LNCAP (cell line): ENCODE data around the gene NOP16.

Source experiments
- TF ChIP-seq, protein P1 (sequence below): fragments of 450-650 bp; IDR thresholded peaks from 2 replicates; pipeline ENCODE4 v1.5.1; 2017; ENCODE audit warnings: mild to moderate bottlenecking

Gene NOP16

DNA sequence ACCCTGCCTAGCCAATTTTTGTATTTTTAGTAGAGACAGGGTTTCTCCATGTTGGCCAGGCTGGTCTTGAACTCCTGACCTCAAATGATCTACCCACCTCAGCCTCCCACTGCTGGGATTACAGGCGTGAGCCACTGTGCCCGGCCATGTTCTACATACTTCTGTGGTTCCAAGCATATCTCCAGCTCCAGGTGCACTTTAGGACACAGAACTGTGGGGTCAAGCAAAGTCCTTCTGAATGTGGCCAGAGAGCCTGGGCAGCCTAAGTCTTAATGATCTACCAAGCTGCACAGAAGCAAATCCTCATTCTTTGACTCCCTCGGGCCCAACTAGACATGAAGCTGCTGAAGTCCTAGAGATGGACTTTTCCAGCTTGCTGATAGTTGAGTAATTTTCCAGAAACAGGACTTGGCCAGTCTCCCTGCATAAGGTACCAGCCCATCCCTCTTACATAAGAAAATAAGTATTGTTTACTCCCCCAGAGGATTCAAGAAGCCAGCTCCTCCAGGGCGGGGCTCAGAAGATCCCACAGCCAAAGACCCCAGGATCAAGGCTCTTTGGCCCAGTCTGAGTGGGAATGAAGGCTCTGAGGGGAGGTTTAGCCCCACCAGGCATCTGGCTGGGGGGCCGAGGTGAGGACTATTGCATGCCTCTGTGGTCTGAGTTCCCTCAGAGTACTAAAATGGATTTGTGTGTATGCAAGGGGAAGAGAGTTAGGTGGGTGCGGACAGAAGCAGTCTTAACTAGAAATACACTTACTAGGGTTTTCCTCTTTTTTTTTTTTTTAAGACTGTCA, 19.3 kb upstream of the NOP16 start:
- TF ChIP-seq, protein P1, sequence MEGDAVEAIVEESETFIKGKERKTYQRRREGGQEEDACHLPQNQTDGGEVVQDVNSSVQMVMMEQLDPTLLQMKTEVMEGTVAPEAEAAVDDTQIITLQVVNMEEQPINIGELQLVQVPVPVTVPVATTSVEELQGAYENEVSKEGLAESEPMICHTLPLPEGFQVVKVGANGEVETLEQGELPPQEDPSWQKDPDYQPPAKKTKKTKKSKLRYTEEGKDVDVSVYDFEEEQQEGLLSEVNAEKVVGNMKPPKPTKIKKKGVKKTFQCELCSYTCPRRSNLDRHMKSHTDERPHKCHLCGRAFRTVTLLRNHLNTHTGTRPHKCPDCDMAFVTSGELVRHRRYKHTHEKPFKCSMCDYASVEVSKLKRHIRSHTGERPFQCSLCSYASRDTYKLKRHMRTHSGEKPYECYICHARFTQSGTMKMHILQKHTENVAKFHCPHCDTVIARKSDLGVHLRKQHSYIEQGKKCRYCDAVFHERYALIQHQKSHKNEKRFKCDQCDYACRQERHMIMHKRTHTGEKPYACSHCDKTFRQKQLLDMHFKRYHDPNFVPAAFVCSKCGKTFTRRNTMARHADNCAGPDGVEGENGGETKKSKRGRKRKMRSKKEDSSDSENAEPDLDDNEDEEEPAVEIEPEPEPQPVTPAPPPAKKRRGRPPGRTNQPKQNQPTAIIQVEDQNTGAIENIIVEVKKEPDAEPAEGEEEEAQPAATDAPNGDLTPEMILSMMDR: no peak

DNA sequence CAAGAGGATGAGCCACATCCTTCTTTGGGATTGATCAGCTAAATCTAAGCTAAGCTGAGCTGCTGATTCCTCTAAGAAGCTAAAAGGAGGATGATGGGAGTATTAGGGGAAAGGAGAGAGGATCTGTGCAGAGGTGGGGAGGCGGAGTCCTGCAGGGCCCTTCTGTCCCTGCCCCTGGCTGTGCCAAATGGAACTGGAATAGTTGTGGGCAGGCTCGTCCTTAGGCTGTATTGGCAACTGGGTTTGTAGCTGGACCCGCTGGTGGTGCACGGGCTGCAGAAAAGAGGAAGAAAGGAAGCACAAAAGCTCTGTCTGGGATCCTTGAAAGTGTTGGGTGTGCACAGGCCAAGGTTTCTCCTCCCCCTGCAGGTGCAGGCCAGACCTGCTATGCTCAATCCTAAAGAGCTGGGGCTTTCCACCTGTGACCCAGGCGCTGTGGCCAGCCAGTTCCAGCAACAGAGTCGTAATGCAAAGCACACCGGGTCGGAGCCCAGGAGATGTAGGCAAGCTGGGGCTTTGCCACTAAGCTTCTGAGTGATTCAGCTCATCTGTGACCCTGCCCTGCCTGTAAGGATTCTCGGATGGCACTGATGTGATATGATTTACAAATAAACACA, 18.1 kb upstream of the NOP16 start:
- TF ChIP-seq, protein P1: no peak

DNA sequence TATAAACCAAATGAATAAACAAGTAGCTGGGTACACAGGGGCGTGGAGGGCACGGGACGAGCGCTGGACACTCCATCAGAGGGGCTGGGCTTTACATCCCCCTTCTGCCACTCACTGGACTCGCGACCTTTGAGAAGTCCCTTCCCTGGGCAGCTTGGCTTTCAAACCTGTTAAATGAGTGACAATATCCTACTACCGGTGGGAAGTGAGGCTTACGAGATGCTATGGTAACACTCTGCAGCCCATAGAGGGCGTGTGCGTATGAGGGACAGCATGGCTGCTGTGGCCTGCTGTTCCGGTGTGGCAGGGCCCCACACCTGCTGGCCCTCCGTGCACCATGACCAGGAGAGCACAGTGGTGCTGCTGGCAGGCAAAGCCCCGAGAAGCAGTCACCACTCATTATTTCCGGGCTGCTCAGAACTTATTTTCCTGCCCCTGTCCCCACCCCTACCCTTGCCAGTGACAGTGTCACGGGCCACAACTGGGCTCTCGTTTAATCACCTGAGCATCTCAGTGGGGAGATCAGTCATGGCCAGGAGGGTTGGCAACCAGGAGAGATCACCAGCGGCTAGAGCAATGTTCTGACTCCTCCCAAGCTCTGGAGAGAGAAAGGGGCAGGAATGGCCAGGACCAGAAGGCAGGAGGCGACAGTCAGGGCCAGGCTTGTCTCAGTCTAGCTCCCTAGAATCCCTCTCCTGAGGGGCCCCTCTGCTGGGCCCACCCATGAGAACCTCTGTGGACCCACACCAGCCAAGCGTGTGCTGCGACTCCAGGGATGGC, 17.4 kb upstream of the NOP16 start:
- TF ChIP-seq, protein P1: no peak

DNA sequence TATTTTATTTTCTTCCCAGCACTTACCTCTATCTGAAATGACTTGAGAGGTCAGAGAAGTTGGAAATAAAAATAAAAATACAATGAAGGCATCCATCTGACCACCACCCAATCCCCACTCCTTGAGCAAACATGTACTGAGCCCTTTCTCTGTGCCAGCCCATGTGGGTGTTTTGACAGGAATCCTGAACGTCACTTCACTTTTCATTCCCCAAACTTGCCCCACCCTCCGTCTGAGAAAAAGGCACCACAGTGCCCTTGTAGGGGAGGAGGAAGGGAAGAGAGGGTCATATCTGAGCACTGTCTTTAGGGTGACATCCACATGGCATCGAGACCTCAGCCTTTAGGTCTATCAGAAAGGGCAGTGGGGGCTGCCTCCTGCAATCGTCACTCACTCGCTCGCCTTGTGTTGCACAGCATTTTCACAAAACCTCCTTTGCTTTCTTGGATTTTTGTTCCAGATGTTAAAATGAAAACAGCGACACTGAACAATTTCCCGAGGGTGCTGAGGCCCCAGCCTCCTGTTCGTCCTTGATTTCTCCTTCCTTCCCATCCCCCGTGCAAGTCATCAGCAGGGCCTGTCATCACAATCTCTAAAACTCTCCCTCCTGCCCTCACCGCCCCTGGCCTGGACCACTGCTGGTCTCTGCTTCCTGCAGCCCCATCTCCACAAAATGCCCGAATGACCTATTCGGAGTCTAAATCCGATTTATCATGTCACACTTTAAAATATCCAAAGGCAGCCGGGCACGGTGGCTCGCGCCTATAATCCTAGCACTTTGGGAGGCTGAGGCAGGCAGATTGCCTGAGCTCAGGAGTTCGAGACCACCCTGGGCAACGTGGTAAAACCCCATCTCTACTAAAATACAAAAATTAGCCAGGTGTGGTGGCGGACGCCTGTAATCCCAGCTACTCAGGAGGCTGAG, 13.1 kb upstream of the NOP16 start:
- TF ChIP-seq, protein P1: no peak

DNA sequence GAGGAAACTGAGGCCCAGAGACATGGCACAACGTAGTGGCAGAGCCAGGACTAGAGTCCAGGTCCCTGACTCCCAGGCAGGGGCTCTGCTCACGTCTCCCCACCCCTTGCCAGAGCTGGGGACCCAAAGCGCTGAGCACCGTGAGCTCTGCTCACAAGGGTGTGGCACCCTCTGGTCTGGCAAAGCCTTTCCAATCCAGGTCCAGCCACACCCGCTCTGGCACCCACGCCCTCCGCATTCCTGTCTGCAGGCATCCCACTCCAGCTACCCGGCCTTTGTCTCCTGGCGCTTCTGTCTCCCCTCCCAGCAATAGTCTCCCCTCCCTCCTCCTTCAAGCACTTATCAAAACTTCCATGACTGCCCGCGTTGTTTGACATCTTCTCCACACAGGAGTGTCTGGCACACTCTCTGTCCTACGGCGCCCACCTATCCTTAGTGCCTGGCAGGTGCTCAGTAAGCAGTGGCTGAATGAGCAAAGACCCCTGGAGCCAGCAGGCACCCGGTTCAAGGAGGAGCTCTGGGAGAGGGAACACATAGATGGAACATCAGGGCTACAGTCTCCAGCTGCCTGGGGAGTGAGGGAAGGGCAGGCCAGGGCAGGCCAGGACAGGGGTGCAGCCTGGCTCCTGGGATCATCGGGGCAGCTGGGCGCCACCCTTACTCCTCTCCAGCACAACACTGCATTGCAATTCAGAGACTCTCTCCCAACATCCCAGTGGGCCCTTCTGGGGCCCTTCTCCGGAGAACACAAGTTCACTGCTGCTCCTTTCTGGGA, 12.2 kb upstream of the NOP16 start:
- TF ChIP-seq, protein P1: no peak

DNA sequence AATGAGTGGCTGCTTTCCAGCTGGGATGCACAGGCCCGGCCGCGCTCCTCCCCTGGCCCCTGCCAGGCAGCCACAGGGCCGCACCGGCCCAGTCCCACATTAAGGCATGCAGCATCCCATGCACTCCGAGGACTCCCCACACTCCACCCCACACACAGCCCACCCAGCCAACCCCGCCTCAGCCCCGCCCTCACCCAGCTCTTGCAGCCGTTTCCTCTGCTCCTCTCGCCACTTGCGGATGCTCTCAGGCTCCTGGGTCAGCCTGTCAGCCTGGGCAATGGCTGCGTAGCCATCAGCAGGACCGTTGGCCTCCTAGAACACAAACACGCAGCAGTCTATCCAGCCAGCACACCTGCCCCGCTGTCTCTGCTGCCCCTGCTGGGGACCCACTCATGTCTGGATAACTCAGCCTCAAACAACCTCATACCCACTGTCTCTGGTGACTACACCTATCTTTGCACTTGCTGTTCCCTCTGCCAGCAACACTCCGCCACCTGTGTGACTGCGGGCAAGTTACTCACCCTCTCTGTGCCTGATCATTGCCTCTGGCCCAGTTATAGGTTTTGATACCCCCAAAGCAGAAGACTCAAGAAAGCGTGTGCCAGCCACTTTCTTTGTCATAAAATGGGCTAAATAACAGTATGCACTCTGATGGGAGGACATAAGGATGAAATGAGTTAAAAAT, 9.5 kb upstream of the NOP16 start:
- TF ChIP-seq, protein P1: no peak
